H4 (cell line): ENCODE data around the gene TNNT2. TPM values are rescaled to one million over a fixed set of nuclear protein-coding genes. Genes with fewer than 3 reads are reported as not detected.

Experiments used
- DNase-seq: peaks from one replicate; pipeline ENCODE4 v3.0.0-alpha.2; 2015; ENCODE audit warnings: low spot score
- total RNA-seq: library from RNA; depleted of rRNA; stranded (reverse); fragments of >200 nt; shearing (Covaris generic); gene quantifications from 2 replicates; pipeline ENCODE4 v1.2.3, GENCODE V29; 2014

TNNT2 gene
- total RNA-seq, 1 experiment from 2014 or later, result not detected

DNA sequence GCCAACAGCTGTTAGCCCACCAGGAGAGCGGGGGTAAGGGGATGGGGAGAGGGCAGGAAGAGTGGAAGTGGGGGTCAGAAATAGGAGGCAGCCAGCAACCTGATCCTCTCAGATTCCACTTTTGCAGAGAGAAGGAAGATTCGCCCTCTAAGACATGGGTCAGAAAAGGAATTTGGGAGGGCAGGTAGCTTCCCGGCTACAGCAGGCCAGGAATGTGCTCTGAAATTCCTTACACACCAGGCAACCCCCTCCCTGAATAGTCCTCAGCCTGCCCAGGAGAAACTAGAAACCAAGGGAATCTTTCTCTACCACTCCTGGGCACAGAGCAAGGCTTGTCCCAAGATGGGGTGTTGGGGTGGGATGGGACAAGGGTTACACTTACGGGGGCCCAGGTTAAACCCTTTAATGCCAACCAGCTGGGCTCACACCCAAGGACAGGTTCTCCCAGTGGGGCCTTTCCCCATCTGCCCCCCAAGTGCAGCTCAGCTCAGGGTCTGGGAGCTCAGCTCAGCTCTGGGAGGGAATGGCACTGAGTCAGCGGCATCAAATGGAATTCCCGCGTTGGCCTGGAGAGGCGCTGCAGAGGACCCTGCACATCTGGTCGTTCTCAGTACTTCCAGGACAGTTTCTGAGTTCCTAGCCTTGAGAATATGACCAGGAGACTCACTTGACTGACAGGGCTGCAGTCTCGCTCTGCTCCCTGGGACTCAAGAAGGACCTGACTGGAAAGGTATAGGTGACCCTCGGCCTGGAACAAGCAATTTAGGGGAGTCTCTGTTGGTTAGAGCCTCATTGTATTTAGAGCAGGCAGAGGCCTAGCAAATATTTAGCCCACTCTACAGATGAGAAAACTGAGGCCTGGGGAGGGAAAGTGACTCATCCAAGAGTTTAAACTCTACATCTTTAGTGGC is 761 bp downstream of the TNNT2 start:
- DNase-seq, result peak; percentile 34

DNA sequence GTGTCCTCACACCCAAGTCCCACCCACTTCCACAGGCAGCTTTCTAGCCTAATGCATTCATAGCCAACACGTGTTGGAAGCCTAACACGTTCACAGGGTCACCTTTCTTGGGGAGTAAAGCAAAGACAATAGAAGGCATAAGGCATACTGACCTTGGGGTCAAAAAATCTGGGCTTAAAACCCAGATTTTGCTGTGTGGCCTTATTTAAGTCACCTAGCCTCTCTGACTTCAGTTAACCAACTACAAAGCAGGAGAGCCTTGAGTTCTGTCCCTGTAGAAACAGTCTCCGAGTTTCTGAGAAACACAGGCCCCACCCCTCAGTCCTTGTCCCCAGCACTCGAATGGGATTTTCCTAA is 1.4 kb downstream of the TNNT2 start:
- no peak for DNase-seq

DNA sequence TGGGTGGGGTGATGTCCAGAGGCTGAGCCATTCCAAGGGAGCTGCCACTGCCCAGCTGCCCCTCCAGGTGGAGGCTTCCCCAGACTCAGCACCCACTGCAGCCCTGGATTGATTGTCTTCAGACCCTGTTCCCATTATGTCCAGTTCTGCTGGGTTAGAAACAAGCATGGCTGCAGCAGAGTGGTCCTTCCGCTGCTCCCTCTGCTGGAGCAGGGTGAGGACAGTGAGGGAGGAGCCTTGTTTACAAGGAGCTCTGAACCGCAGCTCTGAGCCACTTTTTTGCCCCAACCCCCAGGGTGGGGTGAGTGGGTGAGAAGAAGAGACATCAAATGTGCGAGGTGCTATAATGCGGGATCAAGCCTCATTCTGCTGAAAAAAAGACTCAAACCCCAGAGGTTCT is 2.3 kb downstream of the TNNT2 start:
- no peak for DNase-seq

DNA sequence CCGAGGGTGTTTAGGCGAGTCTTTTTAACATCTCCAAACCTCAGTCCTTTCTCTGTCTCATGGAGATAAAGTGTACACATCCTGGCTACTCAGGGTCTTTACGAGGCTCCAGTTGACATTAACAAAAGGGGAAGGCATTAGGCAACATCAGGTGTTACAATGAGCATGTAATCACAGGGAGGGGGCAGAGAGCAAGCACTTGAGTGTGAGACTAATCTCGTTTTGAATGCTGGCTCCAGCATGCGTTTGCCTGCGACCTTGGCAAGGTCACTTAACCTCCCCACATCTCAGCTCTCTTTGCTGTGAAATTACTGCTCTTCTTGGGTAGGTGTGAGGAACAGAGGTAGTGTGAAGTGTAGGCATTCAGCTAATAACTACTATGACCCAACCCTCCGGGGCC is 3.1 kb downstream of the TNNT2 start:
- DNase-seq, result no peak

DNA sequence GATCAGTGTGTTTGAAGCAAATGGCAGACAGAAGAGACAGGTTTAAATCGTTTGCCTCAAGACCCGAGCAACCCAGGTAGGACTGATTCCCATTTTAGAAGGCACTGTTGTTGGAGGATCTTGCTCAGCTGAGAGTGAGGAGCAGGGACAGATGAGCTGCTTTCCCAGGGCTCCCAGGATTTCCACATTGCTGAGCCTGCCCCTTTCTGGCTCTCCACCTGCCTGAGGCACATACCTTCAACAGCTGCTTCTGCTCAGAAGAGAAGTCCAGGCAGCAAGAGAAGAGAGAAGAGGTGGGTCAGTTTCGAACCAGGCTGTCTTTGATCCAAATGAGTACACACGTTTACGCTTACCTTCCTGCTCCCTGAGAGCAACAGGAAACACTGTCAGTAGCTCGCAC is 5.7 kb downstream of the TNNT2 start:
- no peak for DNase-seq

DNA sequence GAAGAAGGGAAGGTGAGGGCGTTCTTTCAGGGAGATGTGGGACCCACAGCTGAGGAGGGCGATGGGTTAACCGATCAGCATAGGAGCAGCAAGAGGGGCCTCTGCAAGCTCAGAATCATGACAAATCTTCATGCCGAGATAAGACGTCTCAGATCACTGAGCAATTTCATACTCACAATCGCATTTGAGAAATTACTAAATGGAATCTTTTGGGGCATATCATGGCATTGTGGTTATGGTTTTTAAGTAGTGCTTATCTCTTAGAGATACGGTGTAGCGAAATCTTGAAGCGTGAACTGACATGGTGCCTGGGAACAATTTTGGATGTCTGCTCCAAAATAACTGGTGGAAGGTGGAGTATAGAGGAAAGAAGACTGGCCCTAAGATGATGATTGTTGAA is 6.2 kb downstream of the TNNT2 start:
- no peak for DNase-seq

DNA sequence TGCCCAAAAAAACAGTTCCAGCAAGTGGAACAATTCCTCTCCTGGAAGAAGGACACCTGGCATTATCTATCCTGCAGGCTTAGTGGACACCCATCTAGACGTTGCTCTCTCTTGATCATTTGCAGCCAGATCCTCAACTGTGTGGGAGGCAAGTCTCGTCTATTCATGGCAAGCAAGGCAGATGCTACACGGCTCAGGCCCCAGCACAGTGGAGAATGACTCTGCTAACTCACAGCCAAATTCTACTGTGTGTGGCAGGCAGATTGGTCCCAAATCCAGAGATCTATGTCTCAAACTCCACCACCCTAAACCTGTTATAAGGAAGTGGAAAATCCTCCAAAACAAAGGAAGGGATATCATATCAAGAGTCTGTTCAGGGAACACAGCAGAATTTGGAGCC is 7.0 kb downstream of the TNNT2 start:
- no peak for DNase-seq

DNA sequence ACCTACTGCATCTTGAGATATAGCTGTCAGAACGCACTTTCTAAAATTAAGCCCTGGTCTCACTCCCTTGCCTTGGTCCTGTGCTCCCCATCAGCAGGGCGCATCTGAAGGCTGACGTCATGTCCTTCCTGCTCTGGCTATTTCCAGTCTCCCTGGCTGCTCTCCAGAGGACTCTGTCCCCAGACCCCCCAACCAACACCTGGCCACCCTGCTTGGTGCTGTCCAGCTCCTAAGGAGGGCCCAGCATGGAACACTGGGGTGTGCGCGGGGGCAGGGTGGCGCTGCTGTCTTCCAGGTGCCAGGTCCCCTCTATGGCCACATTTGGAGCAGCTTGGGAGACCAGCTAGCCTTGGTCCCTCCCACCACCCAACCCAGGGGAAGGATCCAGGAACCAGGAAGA is 8.3 kb downstream of the TNNT2 start:
- DNase-seq, result no peak

DNA sequence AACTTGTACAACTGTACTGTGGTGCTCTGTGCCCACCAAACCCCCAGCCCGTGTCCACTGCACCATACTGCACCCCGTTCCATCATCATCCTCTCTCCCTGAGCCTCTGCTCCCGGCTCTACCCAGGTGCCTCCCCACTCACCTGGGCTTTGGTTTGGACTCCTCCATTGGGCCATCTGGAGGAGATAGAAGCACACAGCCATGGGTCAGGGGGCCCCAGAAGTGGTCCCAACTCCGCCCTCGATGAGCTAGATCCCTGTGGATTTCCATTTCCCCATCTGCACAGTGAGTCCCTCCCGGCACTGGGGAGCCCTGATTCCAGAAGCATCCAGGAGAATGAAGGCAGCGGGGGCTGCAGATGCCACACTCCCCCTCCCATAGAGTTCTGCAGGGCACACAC is 10.8 kb downstream of the TNNT2 start:
- DNase-seq, result no peak

DNA sequence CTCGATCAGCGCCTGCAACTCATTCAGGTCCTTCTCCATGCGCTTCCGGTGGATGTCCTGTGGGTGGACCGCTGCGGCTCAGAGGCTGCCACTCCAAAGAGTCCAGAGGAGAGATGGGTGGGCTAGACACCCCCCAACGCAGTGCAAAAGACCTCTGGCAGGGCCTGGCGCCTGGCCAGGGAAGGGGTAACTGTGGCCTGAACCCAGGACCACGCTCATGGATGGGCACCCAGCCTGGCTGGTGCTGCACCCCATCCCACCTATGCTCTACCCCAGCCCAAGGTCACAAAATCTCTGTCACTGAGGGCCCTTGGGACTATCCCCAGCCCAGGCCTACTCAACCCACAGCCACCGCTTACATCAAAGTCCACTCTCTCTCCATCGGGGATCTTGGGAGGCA is 12.2 kb downstream of the TNNT2 start:
- no peak for DNase-seq

DNA sequence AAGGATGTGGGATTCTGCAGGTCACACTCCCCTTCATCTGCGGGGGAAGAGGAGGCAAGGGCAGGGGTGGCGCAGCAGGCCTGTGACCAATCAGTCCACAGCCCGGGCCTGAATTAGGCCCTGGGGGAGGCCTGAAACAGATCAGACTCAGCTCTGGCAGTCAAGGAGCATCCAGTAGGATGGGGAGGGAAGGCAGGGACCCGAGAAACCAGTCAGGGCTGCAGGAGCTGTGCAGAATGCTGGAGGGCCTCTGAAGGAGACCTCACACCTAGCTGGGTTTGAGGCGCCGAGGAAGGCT is 12.7 kb downstream of the TNNT2 start:
- DNase-seq, result no peak

DNA sequence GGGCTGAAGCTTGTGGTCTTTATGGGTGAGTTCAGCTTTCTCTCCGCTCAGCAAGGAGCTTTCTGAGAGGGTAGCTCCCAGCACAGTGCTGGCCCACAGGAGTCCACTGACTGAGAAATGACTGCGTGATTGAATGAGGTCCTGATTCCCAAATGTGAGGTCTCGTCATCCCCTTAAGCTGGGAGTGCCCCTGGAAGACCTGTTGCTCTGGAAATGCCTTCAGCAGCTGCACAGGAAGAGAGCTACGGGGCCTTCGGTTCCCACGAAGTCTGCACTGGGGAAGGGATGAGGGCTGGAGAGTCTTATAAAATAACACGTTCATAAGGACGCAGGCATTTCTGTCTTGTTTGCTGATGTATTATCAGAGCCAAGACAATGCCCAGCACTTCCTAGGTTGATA is 14.0 kb downstream of the TNNT2 start:
- DNase-seq, result no peak

DNA sequence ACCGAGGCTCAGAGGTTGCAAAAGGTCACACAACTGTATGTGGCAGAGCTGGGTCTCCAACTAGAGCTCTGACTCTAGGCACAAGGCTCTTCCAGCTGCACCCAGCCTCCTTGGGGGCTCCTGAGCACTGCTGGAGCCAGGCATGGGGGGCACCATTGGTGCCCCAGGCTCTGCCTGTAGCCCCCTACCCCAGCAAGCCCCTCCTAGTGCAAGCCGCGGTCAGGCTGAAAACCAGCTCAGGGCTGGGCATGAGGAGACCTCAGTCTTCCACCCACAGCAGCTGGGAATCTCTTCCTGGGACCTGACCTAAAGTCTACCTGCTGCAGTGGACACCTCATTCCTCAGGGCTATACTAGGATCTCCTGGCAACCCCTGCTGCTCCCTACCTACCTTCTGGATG is 14.6 kb downstream of the TNNT2 start:
- no peak for DNase-seq

DNA sequence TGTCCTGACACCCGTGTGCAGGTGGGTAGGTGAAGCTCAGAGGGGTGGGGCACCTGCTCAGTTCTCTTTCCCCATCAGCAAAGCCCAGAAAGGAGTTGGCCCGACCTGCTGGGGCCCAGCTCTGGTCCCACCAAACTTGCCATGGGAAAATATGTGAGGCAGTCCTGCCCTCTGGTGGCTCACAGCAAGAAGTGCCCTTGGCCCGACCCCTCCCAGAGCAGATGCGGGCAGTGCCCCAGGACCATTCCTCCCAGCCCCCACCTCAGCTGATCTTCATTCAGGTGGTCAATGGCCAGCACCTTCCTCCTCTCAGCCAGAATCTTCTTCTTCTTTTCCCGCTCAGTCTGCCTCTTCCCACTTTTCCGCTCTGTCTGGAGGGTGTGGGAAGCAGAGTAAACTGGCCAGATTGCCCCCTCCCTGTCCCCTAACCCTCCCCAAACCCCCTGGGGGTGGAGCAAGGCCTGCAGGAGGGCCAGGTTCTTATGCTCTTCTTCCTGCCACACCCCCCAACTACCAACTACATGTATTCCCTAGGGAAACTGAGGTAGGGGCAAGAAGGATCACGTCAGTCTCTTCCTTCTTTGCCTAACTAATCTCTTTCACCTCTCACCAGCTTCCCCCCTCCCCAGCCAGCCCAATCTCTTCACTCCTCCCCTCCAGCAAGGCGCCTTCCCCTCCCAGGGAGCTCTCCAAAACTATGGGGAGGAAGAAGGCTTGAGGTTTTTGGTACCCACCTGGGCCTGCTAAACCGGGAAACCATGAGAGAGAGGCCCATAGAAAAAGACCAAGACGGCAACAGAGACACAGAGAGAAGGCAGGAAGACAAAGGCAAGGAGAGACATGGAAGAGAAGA is 15.6 kb downstream of the TNNT2 start:
- DNase-seq, result peak; percentile 45

DNA sequence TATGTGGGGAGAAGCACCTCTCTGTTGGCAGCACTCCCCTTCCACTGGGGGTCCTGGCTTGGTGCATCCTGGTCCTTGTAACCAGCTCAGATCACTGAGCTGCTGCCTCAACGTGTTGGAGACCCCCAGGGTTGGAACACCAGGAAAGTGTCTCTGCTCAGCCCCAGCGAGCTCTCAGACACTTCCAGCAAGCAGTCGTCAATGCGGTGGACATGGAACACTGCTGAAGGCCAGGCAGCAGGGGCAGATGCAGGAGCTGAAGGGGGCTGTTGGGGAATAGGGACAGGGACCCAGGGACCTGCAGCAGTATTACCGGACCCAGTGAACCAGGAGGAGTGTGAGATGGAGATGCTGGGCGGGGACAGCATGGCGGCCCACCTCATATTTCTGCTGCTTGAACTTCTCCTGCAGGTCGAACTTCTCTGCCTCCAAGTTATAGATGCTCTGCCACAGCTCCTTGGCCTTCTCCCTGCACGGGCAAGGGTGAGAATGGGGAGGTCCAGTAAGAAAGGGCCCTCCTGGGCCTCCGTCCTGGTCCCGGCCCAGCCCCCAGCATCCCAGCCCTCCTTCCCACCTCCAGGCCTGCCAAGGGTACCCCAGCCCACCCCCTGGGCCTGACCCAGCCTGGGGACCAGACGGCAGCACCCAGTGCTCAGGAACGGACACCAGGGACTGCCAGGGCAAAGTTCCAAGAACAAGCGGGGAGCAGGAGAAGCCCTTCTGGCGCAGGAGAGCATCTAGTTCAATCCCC is 16.4 kb downstream of the TNNT2 start:
- no peak for DNase-seq

DNA sequence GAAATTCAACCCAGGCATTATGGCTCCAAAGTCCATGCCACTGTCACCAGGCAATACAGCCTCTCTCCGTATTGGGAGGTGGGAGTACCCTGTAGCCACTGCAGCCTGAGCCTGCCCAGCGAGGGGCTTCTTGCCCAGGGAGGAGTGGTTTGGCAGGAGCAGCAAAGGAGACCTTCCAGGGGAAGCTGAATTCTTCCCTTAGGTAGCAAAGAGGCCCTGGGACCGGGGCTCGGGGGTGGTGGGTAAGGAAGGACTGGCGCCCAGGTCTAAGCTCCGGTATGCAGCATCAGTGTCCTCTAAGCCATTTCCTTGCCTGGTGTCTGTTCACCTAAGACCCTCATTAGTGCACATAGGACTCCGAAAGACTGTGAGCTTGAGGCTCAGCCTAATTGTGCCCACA is 17.0 kb downstream of the TNNT2 start:
- no peak for DNase-seq

DNA sequence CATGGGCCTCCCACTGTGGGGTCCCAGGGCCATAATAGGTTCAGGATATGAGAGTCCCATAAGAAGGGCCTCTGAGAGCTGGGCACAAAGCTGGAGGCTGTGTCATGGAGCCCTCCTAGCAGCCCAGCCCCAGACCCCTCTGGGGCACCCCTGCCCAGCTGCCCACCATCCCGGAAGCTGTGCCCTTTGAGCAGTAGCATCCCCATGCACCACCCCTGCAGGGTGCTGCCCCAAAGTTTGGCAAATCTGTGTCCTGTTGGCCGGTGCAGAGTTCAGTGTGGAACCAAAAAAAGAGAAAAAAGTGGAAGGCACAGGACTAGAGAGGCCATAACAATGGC is 17.6 kb downstream of the TNNT2 start:
- no peak for DNase-seq

DNA sequence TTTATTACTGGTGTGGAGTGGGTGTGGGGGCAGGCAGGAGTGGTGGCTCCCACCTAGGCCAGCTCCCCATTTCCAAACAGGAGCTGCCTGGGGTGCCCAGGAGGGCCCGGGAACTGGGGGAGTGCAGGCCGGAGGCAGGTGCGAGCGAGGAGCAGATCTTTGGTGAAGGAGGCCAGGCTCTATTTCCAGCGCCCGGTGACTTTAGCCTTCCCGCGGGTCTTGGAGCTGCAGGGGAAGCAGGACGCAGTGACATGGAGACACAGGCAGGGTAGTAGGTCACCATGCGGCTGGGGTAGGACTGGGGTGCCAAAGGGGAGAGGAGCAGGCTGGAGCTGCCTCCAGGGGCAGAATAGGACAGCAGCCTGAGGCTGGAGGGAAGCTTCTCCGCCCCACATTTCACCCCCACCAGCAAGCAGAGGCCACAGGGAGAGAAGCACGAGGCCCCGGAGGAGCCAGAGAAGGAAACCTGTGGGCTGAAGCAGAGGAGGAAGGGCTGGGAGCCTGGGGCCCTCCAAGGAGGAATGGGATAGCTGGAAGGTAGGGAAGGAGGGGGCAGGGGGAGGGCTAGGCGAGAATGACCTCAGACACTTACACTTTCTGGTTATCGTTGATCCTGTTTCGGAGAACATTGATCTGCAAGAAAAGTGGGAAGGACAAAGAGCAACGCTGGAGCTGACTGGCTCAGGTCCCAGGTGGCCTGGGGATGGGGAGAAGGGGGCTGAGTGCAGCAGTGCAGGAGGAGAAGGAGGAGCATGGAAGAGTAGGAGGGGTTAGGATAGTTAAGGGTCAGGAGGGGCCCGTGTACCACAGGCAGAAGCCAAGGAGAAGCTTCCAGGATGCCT is 18.2 kb downstream of the TNNT2 start:
- DNase-seq, result no peak

DNA sequence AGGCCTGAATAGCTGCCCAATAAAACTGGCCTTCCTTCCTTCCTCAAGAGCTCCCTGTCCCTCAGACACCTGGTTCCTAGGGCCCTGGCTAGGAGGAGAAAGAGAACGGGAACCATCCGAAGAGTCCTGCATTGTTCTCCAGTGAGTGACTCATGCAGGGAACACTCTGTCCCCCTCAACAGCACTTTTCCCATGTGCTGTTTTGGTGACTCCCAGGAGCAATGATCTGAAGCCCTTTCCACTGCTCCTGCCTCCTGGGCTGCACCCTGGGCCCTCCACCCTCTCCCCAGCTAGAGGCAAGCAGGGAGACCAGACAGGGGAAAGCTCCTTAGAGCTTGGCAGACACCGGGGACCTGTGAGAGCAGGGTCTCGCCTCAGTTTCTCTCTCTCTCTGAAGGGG is 18.9 kb downstream of the TNNT2 start:
- DNase-seq, result no peak

DNA sequence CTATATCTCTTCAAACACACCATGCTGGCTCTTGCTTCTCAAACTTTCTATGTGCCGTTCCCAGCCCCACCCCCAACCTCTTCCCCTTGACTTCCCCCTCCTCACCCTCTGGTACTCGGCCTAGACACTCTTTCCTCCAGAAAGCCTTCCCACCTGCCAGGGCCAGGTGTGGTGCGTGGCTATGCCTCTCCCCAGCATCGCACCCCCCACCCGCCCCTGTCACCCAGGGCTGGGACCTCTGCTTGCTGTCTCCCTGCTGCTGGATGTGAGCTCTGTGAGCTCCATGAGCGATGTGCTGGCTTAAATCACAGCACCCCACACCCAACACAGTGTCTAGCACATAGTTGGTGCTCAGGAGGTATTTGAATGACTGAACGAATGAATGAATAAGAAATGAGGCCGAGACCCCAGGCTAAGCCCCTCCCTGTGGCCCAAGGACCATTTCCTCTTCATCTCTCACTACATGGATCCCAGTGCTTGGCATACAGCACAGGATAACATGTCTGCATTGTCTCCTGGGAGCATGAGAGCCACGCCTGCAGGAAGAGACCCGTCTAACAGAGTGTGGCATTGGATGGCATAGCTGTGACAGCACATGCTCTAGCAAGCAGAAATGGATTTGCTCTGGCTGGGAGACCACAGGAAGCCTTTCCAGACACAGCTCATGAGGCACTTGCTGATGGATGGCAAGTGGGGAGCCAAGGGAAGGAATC is 19.7 kb downstream of the TNNT2 start:
- no peak for DNase-seq

DNA sequence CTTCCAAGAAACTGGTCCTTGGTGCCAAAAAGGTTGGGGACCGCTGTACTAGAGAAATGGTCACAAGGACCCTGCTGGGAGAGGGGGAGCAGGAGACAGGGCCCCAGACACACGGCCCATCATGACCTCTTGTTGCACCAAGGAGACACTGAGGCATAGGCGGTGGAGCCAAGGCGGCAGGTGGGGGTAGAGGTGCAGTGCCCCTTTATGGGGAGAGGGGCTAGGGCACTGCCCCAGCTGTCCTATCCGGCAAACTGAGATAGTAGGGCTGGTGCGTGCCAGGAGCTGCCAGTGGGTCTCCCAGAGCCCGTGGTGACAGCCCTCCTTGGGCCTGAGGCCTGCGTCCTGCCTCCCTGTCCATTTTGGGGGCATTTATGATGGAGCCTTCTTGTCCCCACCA is 20.3 kb downstream of the TNNT2 start:
- DNase-seq, result no peak
